HG02798 (cell line): ENCODE measurements around the gene MORN4.

Experiments
- ATAC-seq: cut with Tn5 transposase; IDR thresholded peaks from one replicate; pipeline ENCODE4 v1.9.1; 2021; ENCODE audit warnings: mild to moderate bottlenecking; ENCODE audit not compliant: unreplicated experiment, poor library complexity

Gene MORN4

DNA sequence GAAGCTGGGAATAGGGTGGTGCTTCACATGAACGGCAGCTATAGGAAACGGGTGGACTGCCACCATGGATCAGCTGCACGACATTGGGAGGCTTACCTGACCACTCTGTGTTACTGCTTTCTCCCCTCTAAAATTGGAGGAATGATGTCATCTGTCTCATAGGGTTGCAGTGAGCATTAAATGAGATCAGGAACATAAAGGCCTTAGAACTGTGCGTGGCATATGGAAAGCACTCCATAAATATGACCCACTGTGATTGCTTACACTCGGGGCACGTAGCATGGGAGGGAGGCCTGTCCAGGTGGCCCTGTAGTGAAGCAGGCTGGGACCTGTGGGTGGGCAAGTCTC, 34.1 kb downstream of the MORN4 start:
- ATAC-seq, result no peak

- ATAC-seq, result no peak
Observed at GRCh38 chr10:97598407-97599271, 34.7 kb downstream of the MORN4 start.

- no peak for ATAC-seq
Observed at GRCh38 chr10:97597778-97598177, 35.5 kb downstream of the MORN4 start.

DNA sequence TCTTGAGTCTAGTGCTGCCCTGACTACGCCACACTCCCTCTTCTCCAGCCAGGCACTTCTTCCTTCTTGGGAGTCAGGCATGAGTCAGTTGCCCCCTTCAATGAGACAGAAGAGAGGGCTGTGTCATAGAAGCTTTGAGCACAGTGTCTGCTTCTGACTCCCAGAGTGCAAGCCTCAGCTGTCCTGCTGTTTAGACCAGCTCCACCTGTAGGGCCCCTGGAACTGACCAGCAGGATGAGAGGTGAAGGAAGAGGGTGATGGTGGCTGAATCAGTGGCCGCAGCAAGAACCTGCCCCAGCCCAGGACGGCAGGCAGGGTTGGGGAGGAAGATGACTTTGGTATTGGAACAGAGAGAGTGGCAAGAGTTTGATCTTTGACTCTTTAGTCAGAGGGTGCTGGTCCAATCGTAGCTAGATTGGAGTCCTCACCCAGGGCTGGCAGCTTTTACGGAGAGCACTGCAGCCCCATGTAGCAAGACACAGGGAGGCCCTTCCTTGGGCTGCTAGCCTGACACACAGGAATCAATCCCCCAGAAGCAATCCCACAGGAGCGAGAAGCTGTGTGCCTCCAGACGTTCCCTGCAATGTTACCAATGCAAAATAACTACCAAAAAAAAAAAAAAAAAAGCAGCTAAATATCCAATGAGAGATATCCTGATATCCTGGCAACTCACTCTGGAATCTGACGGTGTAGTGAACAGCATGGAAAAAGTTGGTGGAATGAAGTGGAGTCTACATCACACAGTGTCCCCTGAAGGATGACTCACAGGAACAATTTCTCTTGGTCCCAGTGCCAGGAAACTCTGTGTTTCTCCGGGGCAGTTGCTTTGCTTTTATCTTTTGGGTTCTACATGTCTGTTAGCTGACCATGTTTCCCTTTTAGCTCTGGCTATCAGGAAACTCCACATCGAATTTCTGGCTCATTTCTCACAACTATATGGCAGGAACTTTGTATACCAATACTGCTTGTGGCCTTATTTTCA, 36.9 kb downstream of the MORN4 start:
- ATAC-seq, result no peak

- no peak for ATAC-seq
Observed at GRCh38 chr10:97593421-97593820, 39.9 kb downstream of the MORN4 start.

DNA sequence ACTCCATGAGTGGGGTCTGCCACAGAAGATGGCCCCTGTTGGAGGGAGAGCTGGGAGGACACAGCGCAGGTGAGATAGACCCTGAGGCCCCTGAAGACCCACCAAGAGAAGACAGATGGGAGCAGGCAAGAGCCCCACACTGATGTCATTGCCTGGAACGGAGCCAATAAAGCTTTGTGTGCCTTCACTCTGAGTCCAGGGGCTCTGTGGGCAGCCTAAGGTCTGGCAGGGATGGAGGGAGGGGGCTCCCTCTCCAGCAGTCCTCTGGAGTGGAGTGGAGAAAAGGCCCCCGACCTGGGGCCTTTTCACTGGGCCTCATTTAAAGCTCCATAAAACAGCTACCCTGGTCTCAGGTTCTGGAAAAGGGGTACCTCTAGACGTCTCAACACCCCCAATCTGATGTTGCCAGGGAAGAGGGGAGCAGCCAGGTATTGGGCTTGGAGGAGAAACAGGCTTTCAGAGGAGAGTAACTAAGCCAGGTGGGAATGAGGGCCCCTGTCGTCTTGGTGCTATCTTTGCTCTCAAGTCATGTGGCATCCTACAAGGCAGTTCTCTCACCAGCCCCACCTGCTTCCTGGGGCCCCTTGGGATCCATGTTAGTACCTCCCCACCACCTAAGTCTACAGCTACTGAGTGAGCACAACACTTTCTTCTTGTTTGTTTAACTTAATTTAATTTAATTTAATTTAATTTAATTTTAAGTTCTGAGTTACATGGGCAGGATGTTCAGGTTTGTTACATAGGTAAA, 42.4 kb downstream of the MORN4 start:
- ATAC-seq, result no peak

- ATAC-seq, result no peak
Observed at GRCh38 chr10:97590082-97590747, 43.1 kb downstream of the MORN4 start.

GRCh38 chr10:97589479-97589878, 43.8 kb downstream of the MORN4 start, which contains the start of gene C10orf62:
Gene C10orf62, plus strand, starts transcription at chr10:97589721. Its CDS starts 177 bp downstream, at chr10:97589898.
- ATAC-seq, result no peak

- ATAC-seq, result no peak
Observed at GRCh38 chr10:97587183-97587582, 46.1 kb downstream of the MORN4 start.

DNA sequence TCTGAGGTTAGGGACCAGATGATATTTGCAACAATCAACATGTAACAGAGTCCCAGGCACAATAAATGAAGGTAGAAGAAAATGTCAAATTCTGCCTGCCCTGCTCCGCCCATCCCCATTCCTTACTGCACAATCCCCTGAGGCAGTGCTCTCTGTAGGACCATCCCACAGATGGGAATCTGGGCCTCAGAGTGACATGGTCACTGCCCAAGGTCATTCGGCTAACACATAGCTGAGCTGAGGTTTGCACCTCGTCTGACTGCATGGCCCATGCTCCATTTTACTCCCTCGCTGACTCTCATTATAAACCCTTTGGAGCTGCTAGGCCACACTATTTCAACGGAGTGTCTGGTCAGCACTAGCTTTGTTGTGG, 47.9 kb downstream of the MORN4 start:
- ATAC-seq, result no peak

- no peak for ATAC-seq
Observed at GRCh38 chr10:97584798-97585438, 48.4 kb downstream of the MORN4 start.

GRCh38 chr10:97584060-97584797, 49.1 kb downstream of the MORN4 start, which contains the start of gene HOGA1:
Gene HOGA1, plus strand, starts transcription at chr10:97584389. Its CDS starts 315 bp downstream, at chr10:97584704.
- ATAC-seq, result peak; percentile 79

DNA sequence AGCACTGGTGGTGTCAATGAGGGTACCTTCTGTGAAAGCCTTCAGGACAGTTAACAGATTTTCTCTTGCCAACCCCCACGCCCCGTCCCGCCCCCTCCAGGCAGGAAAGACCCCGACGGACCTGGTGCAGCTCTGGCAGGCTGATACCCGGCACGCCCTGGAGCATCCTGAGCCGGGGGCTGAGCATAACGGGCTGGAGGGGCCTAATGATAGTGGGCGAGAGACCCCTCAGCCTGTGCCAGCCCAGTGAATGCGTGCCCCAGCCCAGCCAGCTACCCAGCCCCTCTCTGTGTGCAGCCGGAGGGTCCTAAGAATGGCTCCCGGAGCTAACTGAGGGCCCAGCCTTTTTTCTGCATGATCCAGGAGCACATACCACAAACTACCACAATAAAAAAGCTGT, 49.8 kb downstream of the MORN4 start:
- ATAC-seq, result no peak

- ATAC-seq, result no peak
Observed at GRCh38 chr10:97582169-97582568, 51.1 kb downstream of the MORN4 start.

DNA sequence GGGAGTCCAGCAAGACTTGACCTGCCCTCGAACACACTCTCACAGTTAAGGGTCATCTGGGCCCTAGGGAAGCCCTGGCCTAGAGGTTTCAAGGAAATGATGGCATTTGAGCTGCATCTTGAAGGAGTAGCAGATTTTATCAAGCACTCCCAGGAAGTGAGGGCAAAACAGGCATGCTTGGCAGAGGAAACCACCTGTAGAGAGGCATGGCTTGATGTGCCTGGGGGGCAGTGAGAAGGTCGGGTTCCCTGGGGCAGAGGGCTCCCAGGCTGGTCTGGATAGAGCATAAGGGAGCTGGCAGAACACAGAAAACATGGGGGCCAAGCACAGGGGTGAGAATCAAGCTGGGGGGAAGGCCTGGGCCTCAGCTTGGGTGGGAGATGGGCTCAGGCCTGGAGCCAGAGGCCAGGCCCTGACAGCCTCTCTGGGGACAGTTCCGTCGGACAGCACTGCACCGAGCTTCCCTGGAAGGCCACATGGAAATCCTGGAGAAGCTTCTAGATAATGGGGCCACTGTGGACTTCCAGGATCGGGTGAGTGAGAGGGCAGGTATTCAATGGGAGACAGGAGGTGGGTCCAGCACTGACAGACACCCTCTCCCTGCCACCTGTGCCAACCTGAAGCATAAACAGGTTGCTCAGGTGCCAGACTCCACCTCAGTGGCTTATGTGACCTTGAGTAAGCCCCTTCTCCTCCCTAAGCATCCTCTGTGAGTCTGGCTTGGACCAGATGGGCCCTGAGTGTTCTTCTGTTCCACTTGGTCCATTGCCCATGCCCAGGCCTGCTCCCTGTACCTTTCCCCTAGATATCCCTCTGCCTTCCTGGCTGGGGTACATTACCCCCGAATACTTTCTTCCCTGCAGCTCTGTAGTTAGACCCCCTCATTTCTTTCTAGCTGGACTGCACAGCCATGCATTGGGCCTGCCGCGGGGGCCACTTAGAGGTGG, 52.6 kb downstream of the MORN4 start:
- no peak for ATAC-seq

DNA sequence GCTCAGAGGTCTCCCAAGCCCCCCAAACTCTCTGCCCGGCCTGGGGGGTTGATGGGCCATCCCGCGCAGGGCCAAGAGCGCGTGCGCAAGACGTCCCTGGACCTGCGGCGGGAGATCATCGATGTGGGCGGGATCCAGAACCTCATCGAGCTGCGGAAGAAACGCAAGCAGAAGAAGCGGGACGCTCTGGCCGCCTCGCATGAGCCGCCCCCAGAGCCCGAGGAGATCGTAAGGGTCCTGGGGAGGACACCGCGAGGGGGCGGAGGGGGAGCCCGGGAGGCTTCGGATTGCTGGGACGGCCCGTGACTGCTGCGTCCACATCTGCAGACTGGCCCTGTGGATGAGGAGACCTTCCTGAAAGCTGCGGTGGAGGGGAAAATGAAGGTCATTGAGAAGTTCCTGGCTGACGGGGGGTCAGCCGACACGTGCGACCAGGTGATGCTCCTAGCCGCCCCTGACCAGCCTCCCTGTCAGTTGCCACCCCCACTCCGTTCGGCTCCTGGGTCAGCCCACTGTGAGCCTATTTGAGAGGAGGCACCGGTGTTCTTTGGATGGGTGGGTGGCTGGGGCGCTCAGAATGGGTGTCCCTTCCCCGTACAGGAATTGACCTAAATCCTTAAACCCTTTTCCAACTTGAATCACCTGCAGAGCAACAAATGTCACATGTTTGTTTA, 55.0 kb downstream of the MORN4 start:
- ATAC-seq, result no peak

GRCh38 chr10:97577701-97578100, 55.6 kb downstream of the MORN4 start:
- no peak for ATAC-seq
